NOMO-1 treated with DMSO at 0.1 percent for 48 hours (cell line): ENCODE measurements around the gene SPDYE9.
"Not testable (repeated sequence)": the region's sequence is repeated elsewhere in the genome, so short reads cannot be mapped to it uniquely, and the experiment has no call there.

Experiments used
- DNase-seq: peaks from one replicate; lab custom pipeline; 2025; ENCODE audit not compliant: unreplicated experiment; lab: John Stamatoyannopoulos, UW

SPDYE9 gene, protein sequence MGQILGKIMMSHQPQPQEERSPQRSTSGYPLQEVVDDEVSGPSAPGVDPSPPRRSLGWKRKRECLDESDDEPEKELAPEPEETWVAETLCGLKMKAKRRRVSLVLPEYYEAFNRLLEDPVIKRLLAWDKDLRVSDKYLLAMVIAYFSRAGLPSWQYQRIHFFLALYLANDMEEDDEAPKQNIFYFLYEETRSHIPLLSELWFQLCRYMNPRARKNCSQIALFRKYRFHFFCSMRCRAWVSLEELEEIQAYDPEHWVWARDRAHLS

GRCh38 chr7:73085938-73086337 lies at the start of gene SPDYE9:
Gene SPDYE9, minus strand, starts transcription at chr7:73086038. Its CDS starts 1,800 bp downstream, at chr7:73084238.
- DNase-seq: not testable (repeated sequence)

- DNase-seq: not testable (repeated sequence)
Measured at GRCh38 chr7:73134866-73135265, 49.0 kb upstream of the SPDYE9 start.

DNA sequence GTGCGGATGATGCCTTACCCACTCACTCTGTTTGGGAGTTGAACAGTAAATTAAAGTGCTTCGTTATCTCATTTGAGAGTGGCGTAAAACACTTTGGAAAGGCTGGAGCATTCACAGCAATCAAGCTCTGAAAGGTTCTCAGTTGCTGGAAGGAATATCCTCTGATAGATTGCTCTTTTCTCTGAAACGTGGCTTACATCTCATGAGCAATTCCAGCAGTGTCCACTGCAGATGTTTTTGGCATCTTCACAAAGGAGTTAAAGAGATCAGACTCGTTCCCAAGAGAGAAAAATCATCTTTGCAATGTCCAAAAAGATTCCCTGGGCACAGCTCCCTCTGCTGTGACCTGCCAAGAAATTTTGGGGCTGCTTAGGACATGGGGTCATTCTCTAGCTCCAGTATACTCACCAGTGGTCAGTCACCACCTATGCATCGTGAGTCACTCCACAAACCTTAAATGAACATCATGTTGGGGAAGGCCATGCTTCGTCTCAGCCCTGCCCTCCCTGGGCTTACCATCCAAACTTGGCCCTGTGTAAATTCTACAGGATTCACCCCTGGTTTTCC lies 46.9 kb upstream of the SPDYE9 start:
- not testable (repeated sequence) for DNase-seq

- not testable (repeated sequence) for DNase-seq
Measured at GRCh38 chr7:73130612-73131011, 44.8 kb upstream of the SPDYE9 start.

DNA sequence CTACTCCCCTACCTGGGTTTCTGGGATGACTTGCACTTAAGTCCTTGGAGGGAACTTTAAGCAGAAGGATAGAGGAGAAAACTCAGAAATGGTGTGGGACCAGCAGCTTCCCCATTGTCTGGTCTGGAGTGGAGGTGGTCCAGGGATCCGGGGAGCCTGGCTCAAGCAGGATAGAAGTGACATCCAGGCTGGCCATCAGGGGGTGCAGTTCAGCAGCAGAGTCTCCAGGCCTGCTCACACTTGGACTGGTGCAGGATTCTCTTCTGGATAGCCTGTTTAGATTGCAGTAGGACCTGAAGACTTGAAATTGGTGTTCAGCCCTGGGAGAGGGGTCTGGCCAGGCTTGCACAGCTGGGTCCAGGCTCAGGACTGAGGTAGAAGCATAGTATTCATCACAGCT lies 38.3 kb upstream of the SPDYE9 start:
- not testable (repeated sequence) for DNase-seq

DNA sequence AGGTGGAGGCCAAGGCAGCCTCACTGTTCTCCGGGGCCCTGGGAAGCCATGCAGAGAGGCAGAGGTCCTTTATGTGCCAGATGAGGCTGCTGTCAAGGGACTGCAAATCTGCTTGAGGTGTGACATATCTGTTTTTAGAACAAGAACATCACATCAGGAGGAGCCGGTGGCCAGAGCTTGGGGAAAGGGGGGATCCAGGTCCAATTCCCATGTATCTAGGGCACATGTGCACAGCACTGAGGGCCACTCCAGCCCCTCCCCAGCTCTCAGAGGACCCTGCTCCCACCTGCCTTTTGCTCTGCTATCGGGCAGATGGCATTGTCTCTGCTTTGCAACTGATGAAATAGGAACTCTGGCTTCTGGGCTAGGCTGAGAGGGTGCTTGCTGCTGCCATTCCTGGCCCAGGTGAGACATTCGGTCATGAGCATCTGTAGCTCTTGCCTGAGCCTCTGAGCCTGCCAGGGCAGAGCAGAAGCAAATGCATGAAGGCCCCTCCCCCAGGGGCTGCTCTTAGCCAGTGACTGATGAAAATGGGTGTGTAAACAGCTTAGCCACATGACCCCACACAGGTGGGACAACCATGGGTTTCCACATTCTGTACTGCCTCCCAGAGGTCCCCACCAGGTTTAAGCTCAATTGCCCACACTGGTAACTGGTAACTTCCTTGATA lies 37.1 kb upstream of the SPDYE9 start:
- not testable (repeated sequence) for DNase-seq

- not testable (repeated sequence) for DNase-seq
Measured at GRCh38 chr7:73118155-73118554, 32.3 kb upstream of the SPDYE9 start.

GRCh38 chr7:73057811-73058210 lies 28.0 kb downstream of the SPDYE9 start, which contains the start of gene SPDYE11:
Gene SPDYE11, minus strand, starts transcription at chr7:73057911. Its CDS starts 1,800 bp downstream, at chr7:73056111.
- not testable (repeated sequence) for DNase-seq

DNA sequence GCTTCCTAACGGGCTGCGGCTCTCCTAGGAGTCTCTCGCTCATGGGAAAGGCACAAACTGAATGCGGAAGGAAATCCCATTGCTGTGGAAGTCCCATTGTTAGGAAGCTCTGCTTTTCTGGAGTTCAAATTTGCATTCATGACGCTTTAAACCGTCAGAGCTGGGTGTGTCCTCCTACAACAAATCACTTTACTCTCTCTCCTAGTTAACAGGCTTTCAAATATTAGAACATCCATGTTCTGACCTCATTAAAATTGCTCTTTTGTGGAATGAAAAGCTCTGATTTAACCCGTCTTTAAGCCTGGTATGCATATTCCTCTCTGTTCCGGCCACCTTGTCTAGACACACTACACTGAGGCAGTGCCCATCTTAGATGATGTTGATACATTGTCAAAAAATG lies 56.2 kb downstream of the SPDYE9 start, which contains the start of gene SPDYE8:
Gene SPDYE8 (minus strand): TSS at position 101 of the 400 bp plus-strand sequence. CDS start 1,800 bp downstream, outside the sequence.
- DNase-seq: not testable (repeated sequence)
